GM23338 (cell line): ENCODE measurements around the gene SMARCA2.

Source experiments
- CREB1 ChIP-seq: fragments of 250-450 bp; sonication (Bioruptor Pico); IDR thresholded peaks from 2 replicates; pipeline ENCODE4 v1.5.0; 2020; ENCODE audit warnings: low read depth, mild to moderate bottlenecking, moderate library complexity
- CTCF ChIP-seq, 2 experiments: fragments of 200-600 bp in 1 of 2; sonication (generic) in 1 of 2; conservative IDR thresholded peaks; 2 replicates each; pipeline versions ENCODE4 v1.5.1 to v1.6.1; 2016 to 2017; ENCODE audit warnings: antibody characterized with exemption in 2 of 2, low read depth in 2 of 2, mild to moderate bottlenecking in 2 of 2, moderate library complexity in 1 of 2
- ZNF331 ChIP-seq: fragments of 250-450 bp; sonication (Bioruptor Pico); IDR thresholded peaks from 2 replicates; pipeline ENCODE4 v1.5.0; 2020; ENCODE audit warnings: low read depth, mild to moderate bottlenecking, moderate library complexity

GRCh38 chr9:2198956-2199635, 183.9 kb downstream of the SMARCA2 start:
- TF ChIP-seq CTCF (conservative IDR thresholded peaks at IDR 0.05; ENCODE audit: low read depth in 2 of 2) = no peak
- TF ChIP-seq ZNF331 (CRISPR knock-in tag) = no peak
- no peak for TF ChIP-seq CREB1
